GM18498 (cell line): ENCODE results near the gene KCNE4.

Experiments
- ATAC-seq: cut with Tn5 transposase; IDR thresholded peaks from one replicate; pipeline ENCODE4 v1.9.1; 2021; ENCODE audit warnings: mild to moderate bottlenecking, moderate library complexity; ENCODE audit not compliant: unreplicated experiment

Gene KCNE4, protein sequence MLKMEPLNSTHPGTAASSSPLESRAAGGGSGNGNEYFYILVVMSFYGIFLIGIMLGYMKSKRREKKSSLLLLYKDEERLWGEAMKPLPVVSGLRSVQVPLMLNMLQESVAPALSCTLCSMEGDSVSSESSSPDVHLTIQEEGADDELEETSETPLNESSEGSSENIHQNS

DNA sequence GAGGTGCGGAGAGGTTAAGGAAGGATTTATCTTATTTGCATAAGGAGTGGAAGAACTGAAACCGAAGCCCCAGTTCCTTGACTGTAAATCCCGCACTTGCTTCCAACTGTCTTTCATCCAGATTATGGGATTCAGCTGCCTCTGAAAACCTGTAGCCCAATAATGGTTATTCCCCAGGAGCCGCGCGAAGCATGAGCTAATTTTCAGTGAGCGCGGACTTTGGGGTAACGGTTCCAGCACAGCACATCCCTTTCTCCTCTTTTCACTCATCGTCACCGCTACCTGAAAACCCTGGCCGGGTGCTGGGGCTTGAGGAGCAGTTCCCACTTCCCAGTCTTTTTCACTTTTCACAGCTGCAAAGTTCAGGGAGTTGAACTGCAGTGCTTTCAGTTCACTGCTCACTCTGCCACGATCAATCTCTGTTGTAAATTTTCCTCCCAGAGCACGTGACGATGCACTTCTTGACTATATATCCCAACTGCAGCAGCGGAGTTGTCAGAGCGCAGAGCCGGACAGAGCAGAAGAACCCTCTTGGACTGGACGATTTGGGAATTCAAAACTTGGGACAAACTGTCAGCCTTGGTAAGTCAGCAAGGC lies at the start of gene KCNE4:
Gene KCNE4, plus strand, starts transcription at position 498 of the 597 bp plus-strand sequence. CDS start 641 bp downstream, outside the sequence.
- ATAC-seq = no peak

- no peak for ATAC-seq
Measured at GRCh38 chr2:223003191-223003590, 48.8 kb upstream of the KCNE4 start.

GRCh38 chr2:223005496-223005895 lies 46.5 kb upstream of the KCNE4 start:
- ATAC-seq = no peak

GRCh38 chr2:223007531-223007930 lies 44.5 kb upstream of the KCNE4 start:
- ATAC-seq = no peak

GRCh38 chr2:223008162-223008561 lies 43.8 kb upstream of the KCNE4 start:
- ATAC-seq = no peak

DNA sequence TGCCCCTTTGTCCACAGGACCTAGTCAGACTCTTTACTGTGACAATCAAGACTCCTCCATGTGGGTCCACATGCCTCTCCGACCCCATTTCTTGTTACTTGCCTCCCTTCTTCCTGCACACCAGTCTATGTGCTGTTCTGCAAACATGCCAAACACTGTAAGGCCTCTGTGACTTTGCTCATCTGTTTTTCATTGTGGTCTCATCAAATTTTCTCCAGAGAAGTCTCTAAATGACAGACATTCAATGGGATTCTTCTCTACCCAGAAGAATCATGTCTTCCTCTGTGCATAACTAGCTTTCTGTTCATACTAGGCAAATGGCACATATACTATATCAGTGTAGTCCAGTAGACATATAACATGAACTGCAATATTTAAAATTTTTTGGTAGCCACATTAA lies 43.0 kb upstream of the KCNE4 start:
- ATAC-seq = no peak

DNA sequence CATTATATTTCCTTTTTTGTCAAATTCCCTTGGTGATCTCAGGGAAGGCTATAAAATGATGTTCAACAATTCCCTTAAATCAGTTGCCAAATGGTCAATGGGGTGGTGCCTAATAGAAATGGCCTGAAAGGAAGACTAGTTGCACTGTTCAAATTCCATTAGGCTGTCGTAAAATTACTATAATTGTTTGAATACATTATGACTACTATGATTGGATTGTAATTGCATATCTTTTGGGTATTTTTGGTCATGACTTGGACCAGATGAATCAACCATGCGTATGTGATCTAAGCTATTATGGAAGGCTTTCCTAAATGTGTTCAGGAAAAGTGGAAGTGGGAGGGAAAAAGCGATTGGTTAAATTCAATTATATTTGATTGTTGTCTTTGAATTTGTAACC lies 41.3 kb upstream of the KCNE4 start:
- ATAC-seq = no peak

GRCh38 chr2:223012291-223012690 lies 39.7 kb upstream of the KCNE4 start:
- no peak for ATAC-seq

DNA sequence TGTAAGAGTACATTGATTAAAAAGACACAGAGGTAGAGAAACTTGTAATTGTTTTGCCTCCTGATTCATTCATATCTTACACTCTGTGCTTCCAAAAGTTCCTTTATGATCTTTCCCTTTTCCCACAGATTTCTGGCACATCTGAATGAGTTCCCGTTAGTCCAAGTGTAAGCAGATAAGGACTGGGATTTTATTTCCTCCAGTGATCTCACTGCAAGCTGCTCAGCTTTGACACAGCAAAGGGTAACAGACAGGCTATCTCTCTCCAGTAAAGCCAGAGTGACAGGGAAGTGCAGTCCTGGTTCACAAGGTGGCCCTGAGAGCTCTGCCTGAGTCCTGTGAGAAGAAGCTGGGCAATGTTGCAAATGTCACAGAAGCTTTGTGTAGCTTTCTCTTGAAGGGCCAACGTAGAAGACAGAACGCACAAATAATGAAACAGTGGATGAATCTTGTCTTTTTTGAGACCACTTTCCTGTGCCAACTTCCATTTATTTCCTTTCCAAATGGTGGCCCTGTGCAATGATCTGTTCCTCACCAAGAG lies 32.5 kb upstream of the KCNE4 start:
- ATAC-seq = no peak

DNA sequence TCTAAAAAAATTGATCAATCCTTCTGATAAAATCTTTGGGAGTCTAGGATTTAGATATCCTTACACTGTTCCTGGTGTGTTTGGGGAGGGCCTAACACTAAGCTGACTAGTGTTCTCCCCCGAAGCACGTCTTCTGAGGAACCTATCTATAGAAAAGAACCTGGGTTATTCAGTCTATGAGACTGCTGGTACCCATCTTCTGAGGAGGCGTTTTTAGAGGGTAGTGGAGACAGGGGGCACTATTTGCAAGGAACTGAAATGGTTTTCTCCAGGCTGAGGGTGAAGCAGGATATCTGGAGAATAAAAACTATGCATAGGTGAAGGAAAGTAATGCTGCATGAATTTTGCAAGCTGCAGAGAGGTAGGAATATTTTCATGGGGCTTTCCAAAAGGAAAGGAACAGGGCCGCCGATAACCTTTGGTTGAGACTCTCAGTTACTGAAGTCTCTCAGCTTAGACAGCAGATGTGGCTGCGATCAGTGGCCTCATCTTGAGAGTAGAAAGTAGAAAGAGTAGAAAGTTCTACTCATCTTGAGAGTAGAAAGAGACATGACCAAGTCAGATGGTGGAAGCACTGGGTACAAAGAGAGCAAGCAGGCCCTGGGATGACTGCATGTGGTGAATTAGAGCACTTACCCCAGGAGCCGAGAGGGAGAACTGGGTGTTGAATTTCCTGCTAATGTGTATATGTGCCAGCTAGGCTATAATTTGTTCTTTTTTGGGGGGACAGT lies 31.8 kb upstream of the KCNE4 start:
- ATAC-seq = peak; percentile 94

DNA sequence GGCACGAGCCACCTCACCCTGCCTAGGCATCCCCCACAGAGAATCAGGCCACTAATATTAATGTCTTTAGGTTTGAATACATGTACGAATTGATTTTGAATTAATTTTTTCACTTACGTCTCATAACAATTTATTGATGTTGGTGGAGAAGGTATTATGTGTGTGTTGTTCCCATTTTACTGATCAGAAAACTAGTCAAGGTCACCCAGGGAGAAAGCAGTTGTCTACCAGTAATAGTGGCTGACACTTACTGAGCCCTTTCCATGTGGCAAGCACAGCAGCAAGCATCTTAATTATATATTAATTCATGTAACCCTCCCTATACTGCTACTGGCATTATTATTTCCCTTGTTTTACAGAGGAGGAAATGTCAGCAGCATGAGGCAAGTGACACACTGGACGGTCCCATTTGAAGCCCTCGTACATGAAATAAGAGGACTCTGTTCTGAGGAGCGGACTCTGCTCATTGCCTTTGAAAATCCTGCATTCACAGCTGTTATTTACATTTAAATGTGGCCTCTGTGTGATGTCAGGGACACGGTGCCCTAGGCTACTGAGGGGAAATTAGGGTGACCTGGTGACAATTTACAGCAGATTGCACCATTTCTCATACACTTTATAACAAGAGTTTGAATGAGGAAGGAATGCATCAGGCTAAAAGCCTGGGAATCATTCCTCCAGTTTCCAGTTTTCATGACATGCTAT lies 30.9 kb upstream of the KCNE4 start:
- ATAC-seq = no peak

- ATAC-seq = no peak
Measured at GRCh38 chr2:223026357-223027110, 25.5 kb upstream of the KCNE4 start.

GRCh38 chr2:223027442-223027841 lies 24.5 kb upstream of the KCNE4 start:
- no peak for ATAC-seq

DNA sequence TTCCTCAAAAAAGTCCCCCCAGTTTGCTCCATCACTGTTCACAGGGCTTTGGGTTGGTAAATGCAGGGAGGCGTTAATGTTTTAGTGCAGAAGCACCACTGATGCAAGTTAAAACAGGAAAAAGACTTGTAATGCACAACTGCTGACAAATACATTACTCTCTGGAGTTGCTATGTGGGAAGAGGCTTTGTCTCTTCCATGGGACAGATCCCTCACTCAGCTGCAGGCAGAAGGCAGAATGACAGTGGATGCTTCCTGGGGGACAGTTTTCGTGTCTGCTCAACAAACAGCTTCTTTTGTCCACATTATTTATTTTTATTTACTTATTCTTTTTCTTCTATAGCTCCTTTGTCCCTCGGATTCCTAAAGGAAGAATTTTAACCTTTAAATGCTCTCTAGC lies 22.7 kb upstream of the KCNE4 start:
- no peak for ATAC-seq

DNA sequence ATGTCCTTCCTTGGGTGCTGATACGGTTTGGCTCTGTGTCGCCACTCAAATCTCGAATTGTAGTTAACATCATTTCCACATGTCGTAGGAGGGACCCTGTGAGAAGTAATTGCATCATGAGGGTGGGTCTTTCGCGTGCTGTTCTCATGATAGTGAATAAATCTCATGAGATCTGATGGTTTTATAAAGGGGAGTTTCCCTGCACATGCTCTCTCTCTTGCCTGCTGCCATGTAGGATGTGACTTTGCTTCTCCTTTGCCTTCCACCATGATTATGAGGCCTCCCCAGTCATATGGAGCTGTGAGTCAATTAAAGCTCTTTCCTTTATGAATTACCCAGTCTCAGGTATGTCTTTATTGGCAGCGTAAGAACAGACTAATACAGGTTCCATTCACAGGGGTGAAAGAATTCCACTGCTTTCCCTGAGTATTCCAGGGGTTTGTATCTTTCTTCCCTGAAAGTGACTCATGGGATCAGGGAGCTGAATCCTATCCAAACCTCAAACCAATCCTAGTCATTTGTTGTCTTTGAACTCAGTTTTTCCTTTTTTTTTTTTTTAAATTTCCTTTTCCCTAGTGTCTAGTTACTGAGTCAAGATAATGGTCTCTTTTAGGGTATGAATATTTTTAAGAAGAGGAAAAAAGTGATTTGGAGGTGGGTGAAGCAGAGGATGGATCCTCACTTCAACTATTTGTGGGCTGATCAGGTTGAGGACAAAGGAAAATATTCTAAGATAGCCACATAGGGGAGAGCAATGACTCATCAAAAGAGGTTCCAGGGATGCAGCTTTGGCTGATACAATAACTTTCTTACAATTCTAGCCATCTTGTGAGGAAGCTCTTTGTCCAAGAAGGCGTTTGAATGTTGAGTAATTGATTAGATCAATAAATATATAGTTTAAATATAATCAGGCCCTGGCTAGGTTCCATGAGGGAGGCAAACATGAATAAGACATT lies 19.5 kb upstream of the KCNE4 start:
- no peak for ATAC-seq

- ATAC-seq = no peak
Measured at GRCh38 chr2:223034221-223034975, 17.6 kb upstream of the KCNE4 start.

- no peak for ATAC-seq
Measured at GRCh38 chr2:223036790-223037444, 15.1 kb upstream of the KCNE4 start.

DNA sequence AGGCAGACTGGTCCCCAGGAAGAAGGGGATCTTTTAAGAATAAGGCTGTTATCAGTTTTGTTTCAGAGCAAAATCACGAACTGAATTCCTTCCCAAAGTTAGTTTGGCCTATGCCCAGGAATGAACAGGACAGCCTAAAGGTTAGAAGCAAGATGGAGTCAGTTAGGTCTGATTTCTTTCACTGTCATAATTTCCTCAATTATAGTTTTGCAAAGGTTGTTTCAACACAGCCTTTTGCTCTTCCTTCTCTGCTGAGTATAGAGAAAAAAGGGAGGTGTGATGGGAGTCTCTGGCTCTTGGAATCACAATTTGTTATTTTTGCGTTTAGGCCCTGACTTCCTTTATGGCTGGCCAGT lies 14.6 kb upstream of the KCNE4 start:
- no peak for ATAC-seq
